ENCODE data around the gene NADSYN1.

DNA sequence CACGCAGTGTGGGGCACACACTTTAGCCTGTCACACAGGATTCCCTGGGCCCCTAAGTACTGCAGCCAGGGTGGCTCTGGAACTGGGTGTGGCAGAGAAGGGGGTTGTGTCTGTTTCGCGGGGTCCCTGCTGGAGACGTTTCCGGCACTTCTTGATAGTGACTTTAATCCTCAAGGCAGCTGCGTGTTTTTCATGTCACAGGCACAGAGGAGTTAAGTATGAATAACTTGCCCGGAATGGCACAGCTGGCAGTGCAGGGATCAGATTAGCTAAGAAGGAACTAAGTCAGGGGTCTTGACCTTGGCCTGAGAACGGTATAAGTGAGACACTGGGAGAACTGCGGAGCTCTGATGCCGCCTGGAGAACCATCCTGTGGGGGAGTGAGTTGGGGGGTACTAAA lies 66.5 kb downstream of the NADSYN1 start:
- no peak for TF ChIP-seq EZH2 (IDR thresholded peaks at IDR 0.05; ENCODE audit: borderline replicate concordance, low read depth, low read length, severe bottlenecking)
- TF ChIP-seq, protein P1, sequence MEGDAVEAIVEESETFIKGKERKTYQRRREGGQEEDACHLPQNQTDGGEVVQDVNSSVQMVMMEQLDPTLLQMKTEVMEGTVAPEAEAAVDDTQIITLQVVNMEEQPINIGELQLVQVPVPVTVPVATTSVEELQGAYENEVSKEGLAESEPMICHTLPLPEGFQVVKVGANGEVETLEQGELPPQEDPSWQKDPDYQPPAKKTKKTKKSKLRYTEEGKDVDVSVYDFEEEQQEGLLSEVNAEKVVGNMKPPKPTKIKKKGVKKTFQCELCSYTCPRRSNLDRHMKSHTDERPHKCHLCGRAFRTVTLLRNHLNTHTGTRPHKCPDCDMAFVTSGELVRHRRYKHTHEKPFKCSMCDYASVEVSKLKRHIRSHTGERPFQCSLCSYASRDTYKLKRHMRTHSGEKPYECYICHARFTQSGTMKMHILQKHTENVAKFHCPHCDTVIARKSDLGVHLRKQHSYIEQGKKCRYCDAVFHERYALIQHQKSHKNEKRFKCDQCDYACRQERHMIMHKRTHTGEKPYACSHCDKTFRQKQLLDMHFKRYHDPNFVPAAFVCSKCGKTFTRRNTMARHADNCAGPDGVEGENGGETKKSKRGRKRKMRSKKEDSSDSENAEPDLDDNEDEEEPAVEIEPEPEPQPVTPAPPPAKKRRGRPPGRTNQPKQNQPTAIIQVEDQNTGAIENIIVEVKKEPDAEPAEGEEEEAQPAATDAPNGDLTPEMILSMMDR (IDR thresholded peaks at IDR 0.05; ENCODE audit: borderline replicate concordance, extremely low read depth, low read length, poor library complexity, severe bottlenecking), result no peak

Measured in DND-41 (cell line).